ENCODE data around the gene RNF123.

Gene RNF123

DNA sequence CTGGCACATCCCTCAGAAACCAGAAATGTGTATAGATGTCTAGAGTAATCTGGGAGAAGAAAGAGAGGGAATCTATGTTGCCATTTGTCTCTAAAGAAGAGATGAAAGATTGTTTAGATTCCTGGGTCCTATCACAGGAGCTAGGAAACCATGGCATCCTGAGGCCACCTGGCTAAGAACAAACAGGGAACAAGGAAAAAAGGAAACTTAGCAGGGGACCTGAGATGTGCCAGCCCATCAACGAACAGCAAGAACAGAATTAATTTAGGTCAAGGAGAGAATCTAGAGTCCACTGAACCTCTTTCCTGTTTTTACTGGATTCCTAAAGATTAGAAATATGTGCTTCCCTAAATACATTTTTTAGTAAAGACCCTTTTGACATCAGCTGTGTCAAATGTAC, 66.7 kb downstream of the RNF123 start:
- DNase-seq = no peak

- no peak for DNase-seq
Observed at GRCh38 chr3:49757197-49757596, 67.8 kb downstream of the RNF123 start.

GRCh38 chr3:49759226-49759625, 69.9 kb downstream of the RNF123 start:
- DNase-seq = no peak

GRCh38 chr3:49761661-49762060, 72.3 kb downstream of the RNF123 start:
- DNase-seq = no peak

- DNase-seq = no peak
Observed at GRCh38 chr3:49763981-49764380, 74.6 kb downstream of the RNF123 start.

DNA sequence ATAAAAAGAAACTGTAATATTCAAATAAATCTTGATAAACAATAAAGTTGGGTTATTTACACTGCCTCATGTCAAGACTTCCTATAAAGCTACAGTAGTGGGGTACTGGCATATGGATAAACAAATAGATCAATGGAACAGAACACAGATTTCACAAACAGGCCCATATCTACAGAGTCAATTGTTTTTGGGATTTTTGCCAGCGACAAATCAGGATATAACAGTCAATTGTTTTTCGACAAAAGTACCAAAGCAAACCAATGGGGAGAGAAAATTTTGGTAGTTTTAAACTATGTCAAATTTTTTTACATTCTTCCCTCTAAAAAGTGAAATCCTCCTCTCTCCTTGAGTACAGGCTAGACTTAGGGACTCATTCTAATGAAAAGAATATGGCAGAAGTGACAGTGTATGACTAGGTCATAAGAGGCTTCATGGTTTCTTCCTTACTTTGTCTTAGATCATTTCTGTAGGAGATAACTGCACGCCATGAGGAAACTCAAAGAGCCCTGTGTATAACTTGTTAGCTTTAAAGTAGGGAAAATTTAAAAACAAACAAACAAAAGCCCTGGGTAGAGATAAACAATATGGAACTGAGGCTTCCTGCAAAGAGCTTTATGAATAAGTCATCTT, 80.0 kb downstream of the RNF123 start:
- no peak for DNase-seq

- DNase-seq = no peak
Observed at GRCh38 chr3:49769926-49770325, 80.6 kb downstream of the RNF123 start.
